GM19395 (cell line): ENCODE measurements around the gene LDLRAD4.

Experiments
- ATAC-seq: cut with Tn5 transposase; IDR thresholded peaks from one replicate; pipeline ENCODE4 v1.9.1; 2021; ENCODE audit warnings: mild to moderate bottlenecking, moderate library complexity; ENCODE audit not compliant: unreplicated experiment

The LDLRAD4 gene

DNA sequence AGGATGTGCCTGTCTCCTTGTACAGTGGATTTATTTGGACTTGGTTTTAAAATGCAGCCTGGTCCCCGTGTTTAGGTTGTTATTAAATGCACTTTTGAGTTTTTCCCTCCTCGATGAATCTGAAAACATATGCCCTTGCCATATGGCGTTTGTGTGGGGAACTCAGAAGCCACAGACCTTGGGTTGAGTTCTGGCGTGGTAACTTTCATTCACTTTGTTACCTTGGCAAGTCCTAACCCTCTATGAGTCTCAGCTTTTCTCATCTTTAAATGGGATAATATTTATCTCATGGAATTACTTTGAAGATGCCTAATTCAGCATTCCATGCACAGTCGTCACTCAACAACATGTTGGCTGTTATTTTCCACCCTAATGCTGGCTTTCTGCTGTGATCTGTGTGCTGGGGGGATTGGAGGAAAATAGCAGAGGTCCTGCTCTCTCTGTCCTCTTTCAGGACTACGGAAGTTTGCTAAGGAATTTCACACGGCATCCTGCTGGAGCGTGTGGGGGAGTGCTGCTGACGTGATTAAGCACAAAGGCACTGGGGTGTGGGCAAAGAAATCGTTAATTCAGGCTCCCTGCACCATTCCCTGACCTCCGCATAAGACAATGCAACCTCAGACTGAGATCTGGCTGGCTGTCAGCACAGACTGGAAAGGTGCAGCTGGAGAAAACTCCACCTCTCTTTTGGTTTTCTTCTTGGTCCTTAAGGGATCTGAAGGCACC lies 61.7 kb downstream of the LDLRAD4 start:
- ATAC-seq: no peak

DNA sequence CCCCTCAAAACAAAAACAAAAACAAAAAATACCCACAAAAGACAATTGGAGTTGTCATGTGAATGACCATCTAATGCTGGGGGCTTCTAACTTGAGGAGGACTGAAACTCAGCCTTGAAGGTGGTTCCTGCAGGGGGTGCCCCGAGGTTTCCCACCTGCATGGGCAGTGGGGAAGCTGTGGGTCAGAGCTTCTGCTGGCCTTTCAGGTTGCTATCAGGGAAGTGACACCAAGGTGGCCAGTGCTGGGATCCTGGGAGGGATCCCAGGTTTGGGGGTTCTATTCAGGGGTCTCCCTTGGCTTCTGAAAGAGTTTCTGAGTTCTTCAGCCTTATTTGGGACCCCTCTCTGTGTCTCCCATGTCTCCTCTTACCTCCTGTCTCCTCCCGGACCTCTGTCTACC lies 62.8 kb downstream of the LDLRAD4 start:
- no peak for ATAC-seq

DNA sequence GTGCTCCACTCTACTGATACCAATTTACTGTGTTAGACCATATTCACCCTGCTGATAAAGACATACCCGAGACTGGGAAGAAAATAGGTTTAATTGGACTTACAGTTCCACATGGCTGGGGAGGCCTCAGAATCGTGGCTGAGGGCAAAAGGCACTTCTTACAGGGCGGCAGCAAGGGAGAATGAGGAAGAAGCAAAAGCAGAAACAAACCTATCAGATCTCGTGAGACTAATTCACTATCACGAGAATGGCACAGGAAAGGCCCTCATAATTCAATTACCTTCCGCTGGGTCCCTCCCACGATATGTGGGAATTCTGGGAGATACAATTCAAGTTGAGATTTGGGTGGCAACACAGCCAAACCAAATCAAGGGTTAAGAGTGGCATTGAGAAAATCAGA lies 65.2 kb downstream of the LDLRAD4 start:
- ATAC-seq: no peak

DNA sequence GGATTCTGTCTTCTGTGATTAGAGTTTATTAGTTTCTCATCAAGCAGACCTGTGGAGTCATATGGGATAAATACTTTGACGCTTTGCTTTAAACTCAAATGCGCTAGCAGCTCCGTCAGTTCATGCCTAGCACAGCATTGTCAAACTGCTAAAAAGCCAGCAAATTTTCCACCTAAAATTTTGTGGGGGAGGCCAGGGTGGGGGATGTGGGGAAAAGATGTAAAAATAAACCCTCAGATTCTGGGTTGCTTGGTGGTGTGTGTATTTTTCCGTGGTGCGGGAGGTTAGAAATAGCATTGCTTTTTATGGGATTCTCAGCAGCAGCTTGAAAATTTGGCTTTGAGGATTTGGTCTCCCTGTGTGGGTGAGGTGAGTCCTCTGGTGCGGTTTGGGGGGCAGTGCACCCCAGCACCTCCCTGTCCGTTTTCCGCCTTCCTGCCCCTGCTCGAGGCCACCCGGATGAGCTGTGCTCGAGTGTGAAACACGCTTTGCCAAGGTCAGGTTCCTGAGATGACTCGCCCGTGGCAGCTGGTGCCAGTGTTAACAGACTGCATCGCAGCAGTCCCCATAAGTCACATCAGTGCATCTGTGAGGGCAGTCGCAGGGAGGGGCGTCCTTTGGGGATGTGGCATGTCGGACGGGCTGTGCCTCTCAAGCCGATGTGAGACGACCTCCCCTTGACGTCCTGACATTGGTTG lies 65.9 kb downstream of the LDLRAD4 start:
- no peak for ATAC-seq

DNA sequence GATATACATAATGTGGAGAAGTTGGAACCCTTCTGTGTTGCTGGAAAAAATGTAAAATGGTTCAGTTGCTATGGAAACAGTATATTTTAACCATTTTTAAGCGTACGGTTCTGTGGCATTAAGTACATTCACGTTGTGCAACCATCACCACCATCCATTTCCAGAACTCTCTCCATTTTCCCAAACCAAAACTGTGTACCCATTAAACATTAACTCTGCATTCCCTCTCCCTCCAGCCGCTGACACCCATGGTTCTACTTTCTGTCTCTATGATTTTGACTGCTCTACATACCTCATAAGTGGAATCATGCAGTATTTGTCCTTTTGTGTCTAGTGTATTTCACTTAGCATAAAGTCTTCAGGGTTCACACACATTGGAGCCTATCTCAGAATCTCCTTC lies 67.3 kb downstream of the LDLRAD4 start:
- no peak for ATAC-seq

DNA sequence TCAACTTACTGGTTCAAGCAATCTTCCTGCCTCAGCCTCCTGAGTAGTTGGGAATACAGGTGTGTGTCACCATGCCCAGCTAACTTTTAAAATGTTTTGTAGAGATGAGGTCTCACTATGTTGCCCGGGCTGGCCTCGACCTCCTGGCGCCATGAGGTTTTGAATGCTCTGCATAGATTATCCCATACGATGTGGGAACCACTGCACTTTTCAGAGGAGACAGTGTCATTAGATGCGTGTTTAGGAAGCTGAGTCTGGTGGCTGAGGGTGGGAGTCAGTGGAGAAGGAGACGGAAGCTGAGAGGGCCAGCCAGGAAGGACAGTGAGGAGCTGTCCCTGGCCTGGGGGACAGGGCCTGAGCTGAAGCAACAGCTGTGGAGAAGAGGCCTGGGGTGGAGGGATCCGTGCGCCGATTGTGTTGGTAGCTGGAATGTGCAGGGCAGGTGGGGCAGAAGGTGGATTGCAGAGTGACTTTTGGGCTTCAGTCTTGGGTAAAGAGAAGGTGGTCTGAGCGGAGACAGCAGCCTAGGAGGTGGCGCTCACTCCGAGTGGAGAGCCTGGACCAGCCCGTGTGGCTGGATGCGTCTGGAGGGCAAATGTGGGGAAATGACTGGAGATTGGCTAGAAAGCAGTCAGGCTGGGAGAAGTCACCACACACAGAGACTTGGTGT lies 68.0 kb downstream of the LDLRAD4 start:
- no peak for ATAC-seq

DNA sequence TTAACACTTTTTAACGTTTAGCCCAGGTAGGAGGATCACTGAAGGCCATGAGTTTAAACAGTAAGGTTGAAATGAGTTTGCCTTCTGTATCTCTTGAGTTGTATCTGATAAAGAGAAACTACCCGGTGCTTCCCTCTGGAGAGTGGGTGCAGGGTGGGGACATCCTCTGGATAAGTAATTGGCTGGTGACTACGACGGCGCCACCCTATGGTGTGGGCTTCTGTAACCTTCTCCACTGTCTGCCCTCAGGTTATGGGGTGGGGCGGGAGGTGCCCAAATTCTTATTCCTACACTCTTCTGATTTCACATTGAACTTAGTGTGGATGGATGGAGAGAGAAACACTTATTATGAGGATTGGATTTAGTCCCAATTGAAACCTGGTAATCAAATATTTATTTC lies 68.8 kb downstream of the LDLRAD4 start:
- ATAC-seq: no peak

DNA sequence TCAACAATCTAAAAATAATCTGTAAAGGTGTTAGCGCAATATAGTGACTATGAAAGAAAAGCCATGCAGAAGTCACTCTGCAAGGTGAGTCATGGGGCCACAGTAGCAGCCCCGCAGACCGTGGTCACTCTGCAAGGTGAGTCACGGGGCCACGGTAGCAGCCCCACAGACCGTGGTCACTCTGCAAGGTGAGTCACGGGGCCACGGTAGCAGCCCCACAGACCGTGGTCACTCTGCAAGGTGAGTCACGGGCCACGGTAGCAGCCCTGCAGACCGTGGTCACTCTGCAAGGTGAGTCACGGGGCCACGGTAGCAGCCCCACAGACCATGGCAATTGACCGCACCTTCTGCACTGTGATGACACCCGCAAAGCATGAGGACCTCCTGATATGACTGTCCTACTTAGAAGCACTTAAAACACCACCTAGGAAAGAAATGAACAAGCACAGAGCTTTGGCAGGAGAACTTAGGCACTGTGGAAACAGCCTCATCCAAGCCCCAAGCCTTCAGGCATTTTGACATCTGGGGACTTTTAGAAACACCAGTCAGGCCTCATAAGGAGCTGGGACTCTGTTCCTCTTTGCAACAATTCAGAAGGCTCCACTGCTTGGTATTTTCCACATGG lies 70.1 kb downstream of the LDLRAD4 start:
- no peak for ATAC-seq

DNA sequence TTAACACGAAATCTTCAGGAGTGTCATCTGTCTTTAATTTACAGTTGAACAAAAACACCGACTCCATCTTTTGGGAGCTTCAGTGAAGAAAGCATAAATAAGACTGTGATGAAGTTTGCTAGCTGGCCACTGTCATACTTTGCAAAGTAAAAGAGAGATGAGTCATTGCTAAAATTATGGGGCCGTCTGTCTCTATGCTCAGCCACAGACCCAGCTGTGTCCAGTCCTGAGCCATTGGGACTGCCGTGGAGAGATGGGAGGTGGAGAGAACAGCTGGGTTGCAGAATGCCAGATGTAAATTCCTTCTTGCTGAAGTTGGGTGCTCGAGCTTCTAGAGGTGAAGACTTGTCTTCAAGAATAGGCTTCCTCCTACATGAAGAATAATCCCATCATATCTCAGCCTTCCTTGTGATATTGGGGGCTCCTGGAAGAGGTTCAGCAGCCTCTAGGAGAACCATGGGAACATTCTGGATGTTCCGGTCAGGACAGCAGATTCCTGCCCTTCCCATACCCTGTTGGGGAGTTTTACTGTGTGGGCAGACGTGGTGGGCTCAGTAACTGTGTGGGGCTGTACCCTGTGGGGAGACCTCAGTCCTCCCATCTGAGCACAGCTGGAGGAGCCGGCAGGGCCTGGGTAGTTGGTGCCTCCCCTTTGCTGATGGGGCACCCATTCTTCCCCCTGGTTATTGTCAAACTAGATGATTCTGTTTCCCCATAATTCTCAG lies 71.1 kb downstream of the LDLRAD4 start:
- no peak for ATAC-seq

DNA sequence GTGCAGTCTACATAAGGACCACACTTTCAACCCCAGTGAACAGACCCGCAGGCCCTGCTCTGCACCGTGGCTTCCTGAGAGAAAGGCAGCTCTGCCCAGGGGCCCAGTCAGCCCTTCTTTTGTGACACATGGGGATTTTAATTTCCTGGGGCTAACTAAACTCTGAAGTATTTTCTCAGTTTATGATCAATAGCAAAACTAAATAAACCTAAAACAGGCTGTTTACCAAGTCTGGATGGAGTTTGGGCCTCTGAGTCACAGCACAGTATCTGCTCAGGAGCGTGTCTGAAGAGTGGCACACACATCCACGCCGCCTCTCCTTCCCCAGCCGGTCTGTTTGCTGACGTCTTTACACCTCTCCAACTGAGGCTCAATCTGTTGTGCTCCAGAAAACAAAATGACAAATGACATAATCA lies 72.3 kb downstream of the LDLRAD4 start:
- no peak for ATAC-seq

DNA sequence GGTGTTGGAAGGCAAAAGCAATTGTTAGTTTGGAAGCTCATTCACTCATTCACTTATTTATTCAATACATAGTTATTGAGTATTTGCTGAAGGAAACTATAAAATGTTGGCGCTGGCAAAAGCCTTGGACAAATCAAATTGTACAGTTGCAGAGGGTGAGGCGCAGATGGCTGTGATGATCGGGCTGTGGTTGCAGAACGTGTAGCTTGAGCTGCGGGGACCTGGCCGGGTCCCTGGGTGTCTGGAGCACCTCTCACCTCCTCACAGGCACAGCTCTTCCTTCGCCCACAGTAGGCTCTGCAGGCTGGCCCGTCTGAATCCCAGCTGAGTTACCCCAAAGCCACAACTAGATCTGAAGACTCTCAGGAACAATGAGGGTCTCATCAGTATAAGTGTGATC lies 72.7 kb downstream of the LDLRAD4 start:
- no peak for ATAC-seq

DNA sequence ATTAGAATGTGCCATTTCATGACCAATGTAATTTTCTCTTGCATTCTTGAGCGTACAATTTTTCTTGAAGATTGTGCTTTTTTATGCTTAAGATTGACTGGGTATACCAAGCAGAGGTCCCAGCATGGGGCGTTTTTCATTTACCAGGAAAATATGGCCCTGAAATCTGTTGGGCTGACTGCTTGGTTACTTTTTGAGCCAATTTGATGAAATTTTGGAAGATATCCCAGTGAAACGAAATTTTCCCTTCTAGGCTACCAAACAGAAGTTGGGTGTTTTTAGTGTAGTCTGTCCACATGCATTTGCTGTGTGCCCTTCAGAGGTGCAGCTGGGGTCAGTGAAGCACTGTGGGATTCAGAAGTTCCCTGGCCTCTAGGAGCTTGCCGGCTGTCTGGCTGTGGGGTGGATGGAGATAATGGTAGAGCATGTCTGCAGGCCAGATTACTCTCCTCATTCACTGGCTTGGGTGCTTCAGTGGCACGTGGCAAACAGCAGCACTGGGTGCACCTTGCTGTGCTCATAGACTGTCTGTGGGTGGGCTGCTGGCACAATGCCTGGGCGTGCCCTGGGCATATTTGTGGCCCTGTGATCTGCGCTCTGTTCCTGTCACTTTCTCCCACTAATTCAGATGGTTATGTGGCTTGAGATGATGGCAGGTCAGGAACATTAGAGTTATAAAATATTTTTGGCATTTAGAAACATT lies 73.3 kb downstream of the LDLRAD4 start:
- ATAC-seq: no peak

DNA sequence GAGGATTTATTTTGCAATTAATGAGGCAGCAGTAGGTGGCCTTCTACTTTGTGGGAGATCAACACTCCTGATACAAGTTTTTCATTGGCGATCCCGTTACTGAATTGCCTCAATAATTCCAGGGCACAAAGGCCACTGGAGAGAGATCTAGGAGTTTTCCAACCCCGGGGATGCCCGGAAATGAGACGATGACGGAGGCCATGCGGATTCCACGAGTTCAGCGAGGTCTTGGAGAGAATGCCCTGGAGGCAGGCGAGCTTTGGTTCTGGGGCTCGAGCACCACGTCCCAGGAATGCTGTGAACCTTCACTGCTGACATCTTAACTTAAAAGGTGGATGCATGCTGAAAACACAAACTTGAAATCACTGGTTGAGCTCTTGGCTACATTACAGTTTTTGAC lies 74.2 kb downstream of the LDLRAD4 start:
- ATAC-seq: no peak

DNA sequence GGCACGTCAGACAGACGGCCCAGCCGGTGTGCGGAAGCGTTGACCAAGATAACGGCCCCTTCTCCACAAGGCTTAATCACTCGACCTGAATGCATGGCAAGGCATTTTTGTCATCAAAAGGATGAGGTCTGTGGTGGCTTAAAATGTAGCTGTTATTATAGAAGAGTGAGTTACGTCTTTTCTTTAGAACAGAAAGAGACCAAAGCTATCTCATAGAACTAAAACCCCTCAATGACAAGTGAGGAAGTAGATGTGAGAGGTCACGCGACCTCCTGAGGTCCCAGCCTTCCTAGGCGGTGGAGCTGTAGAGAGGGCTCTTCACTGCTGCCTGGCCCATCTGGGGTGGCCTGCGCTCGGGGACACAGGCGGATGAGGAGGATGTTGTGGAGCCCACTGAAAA lies 75.7 kb downstream of the LDLRAD4 start:
- no peak for ATAC-seq

DNA sequence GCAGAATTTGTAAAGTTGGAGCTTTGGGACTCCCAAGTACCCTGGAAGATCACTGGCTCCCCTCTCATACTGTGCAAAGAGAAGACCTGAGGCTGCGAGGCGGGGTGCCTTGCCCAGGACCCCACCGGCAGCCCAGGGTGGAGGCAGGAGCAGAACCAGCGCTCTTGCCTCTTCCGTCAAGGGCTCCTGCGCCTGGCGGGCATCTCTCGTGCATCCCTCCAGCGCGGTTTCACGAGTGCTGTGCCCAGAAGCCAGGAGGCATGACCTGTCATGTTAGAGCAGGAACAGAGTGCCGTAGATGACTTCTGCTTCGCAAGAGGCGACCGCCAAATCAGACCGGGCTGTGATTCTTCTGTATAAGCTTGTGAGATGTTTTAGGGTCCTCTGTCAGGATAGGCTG lies 77.3 kb downstream of the LDLRAD4 start:
- no peak for ATAC-seq

DNA sequence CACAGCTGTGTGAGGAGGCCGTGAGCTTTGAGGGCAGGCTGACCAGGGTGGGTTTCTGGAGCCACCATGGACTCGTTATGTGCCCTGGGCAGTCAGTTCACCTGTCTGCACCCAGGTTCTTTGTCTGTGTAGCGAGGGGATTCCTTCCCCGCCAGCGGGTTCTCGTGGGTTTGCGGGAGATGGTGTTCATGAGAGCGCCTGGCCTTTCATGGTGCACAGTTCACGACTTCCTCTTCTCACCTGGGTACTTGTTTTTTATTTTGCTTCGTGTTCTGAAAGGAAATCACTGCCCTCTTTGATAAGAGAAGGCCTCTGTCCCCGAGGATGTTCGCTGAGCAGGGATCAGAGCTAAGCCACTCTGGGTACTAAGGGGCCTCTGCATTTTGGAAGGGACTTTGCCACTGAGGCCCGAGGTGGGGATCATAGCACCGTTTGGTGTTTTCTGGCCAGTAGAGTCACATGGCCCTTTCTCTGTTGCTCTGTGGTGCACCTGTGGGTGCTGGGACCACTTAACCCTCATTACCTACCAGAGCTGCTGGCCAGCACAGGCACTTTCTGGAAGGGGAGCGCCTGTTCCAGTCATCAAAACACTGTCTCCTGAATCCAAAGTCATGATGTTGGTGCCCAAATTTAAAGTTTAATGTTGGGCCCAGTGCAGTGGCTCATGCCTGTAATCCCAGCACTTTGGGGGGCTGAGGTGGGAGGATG lies 78.5 kb downstream of the LDLRAD4 start:
- no peak for ATAC-seq

DNA sequence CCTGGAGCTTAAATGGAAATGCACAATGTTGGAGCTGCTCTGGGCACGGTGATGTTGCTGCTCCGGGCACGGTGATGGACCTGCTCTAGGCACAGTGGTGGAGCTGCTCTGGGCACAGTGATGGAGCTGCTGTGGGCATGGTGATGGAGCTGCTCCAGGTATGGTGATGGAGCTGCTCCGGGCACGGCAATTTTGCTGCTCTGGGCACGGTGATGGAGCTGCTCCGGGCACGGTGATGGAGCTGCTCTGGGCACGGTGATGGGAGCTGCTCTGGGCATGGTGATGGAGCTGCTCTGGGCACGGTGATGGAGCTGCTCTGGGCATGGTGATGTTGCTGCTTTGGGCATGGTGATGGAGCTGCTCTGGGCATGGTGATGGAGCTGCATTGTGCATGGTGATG lies 79.7 kb downstream of the LDLRAD4 start:
- no peak for ATAC-seq

DNA sequence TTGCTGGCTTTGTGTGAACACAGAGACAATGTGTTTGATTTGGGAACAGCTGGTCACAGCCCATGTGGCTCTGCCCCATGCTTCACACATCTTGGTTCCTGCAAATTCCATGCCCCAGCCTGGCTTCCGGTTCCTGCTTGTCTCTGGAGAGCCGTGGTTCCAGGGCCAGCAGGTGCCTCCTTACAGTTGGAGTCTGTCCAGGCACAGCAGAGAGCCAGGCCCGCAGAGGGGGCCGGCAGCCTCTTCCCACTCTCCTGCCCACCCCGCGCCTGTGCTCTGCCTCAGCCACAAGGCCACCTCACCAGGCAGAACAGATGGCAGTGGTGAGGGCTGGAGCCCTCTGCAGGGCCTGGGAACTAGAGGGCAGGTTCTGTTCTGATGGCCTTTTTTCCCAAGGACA lies 81.5 kb downstream of the LDLRAD4 start:
- ATAC-seq: no peak

DNA sequence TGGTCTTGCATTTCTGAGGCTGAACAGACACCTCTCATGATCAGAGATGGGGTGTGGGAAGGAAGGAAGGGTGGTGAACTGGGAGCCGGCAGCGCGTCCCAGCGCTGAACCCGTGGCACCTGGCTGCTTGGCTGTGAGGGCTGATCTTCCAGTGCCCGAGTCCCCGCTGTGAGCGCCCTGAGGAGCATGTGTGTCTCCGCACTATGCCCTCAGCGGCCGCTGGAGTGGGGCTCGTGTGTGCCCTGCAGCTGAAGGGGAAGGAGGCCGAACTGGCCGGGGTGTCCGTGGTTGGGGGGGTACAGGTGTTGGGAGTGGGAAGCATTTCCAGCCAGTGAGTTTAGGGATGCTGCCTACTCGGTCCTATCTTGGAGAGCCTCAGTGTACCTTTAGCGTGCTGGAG lies 82.2 kb downstream of the LDLRAD4 start:
- no peak for ATAC-seq

DNA sequence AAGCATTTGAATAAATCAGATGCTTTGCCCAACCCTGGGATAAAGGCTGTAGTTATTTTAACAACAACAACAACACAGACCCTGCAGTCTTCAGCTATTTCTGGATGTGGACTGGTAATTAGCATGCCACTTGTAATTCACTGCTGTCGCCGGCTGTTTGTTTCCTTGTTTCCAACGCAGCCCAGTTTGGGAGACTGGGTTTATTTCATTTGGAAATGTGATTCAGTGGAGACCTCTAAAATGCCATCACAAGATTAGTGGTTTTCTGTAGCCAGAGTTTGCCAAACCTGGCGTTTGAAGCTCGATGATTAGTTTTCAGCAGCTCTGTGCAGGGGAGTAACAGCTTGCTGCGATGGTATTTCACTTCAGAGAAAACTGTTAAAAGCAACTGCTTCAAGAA lies 83.5 kb downstream of the LDLRAD4 start:
- no peak for ATAC-seq
